ENCODE measurements around the gene RGL4.

The RGL4 gene

DNA sequence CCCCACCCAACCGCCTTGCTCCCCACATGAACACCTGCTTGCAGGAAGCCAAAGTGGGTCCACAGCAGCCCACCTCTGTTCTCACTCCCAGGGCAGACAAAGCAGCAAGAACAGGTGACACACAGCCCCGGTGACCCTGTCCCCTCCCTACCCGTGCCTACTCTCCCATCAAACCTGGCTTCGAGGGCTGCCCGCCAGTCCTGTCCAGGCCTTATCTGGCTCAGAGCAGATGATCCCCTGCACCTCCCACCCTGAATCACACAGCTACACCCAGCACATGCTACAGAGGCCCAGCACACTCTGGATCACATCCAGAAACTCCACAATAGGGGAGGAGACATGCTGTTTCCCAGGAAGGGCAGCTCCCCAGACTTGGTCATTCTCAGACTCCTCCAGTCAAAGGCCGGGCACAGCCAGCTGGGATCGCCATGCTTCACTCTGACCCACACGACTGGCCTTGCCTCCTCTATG is 6.2 kb upstream of the RGL4 start:
- no peak overlapping the region for H3K4me3 ChIP-seq (ENCODE audit: low read depth, low read length)
- TF ChIP-seq, protein P1, sequence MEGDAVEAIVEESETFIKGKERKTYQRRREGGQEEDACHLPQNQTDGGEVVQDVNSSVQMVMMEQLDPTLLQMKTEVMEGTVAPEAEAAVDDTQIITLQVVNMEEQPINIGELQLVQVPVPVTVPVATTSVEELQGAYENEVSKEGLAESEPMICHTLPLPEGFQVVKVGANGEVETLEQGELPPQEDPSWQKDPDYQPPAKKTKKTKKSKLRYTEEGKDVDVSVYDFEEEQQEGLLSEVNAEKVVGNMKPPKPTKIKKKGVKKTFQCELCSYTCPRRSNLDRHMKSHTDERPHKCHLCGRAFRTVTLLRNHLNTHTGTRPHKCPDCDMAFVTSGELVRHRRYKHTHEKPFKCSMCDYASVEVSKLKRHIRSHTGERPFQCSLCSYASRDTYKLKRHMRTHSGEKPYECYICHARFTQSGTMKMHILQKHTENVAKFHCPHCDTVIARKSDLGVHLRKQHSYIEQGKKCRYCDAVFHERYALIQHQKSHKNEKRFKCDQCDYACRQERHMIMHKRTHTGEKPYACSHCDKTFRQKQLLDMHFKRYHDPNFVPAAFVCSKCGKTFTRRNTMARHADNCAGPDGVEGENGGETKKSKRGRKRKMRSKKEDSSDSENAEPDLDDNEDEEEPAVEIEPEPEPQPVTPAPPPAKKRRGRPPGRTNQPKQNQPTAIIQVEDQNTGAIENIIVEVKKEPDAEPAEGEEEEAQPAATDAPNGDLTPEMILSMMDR (IDR thresholded peaks at IDR 0.05; ENCODE audit: borderline replicate concordance, insufficient read depth, low read depth, low read length) = no peak

DNA sequence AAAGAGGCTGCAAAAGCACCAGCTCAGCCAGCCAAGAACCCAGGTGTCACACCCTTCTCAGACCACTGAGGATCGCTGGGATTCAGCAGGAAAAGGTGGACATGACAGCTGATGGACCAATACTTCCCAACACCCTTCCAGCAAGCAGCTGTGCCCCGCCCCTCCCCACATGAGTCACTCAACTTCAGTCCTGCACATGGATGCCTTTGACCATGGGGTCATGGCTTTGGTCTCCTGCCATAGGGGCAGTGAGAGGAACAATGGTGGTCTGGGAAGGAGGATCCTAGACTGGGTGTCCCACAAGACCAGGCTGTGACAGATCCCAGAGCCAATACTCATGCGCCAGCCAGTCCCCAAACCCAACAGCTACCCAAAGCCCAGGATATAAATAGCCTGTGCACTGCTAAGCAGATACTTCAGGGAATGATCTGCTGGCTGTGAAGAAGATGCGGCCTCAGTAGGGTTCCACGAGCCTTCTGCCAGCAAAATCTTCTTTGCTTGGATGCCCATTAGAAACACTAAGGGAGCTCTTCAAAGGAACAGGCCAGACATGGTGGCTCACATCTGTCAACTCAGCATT is 5.5 kb upstream of the RGL4 start:
- H3K4me3 ChIP-seq (ENCODE audit: low read depth, low read length) = no peak overlapping the region
- TF ChIP-seq, protein P1 (IDR thresholded peaks at IDR 0.05; ENCODE audit: borderline replicate concordance, insufficient read depth, low read depth, low read length) = no peak

DNA sequence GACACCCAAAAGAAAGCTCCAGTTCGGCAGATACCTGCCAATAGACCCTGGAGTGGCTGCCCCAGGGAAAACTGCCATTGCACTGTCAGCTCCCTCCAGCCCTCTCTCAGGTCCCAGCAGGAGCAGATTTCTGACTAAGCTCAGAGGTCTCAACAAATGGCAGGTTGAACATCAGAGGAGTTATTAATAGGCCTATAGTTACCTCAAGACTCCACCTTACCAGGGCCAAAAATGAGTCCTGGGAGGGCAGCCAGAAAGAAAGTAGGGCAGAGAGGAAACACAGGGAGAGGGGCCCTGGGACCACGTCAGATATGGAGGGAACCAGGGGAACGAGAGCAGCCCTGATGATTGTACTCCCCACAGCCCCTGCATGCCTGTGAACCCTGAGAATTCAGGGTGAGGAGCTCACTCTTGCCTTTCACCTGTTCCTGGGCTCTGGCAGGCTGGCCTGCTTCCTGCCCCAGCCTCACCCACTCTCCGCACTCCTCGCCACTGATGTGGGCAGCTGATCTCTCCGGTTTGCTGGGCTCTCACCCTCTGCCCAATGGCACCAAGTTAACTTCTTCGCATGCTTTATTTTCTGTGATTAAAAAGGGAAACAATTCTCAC is 4.3 kb upstream of the RGL4 start:
- TF ChIP-seq, protein P1 (IDR thresholded peaks at IDR 0.05; ENCODE audit: borderline replicate concordance, insufficient read depth, low read depth, low read length) = no peak

DNA sequence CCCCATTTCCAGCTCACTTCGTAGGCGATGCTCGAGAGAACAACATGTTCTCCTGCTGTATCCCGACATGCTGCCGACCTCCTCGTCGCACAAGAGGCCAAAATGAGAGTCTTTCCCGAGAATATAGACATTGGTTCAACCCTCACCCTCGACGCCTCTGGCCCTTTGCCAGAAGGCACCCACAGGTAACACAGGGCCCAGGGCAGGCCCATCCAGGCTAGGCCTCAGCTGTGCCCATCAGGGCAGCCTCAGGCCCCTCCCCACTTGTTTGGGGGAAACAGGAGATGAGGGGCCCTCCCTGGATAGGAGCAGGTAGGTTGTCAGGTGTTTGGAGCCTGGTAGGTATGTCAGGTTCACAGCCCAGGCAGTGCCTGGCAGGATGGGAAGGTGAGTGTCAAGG is 2.7 kb upstream of the RGL4 start:
- TF ChIP-seq, protein P1 (IDR thresholded peaks at IDR 0.05; ENCODE audit: borderline replicate concordance, insufficient read depth, low read depth, low read length) = no peak
- H3K4me3 ChIP-seq (ENCODE audit: low read depth, low read length) = no peak overlapping the region

More for the DNA sequence above, 4.3 kb upstream of the RGL4 start:
- H3K4me3 ChIP-seq (ENCODE audit: low read depth, low read length) = no peak overlapping the region

DNA sequence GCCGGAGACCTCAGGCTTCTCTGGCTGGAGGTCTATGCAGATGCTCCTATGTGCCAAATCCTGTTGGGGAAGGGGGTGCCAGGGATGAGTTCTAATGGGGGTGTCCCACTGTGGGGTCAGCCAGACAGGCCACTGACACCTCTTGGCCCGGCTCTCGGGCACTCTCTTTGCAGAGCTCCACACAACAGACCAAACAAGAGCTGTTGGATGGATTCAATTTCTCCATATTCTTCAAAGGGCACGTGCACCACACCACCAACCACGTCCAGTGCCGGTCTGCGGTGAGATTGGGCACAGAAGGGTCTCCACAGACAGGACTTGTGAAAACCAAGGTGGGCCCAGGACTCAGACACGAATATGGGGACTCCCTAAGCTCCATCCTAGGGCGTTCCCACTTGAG is 2.2 kb upstream of the RGL4 start:
- no peak overlapping the region for H3K4me3 ChIP-seq (ENCODE audit: low read depth, low read length)
- TF ChIP-seq, protein P1 (IDR thresholded peaks at IDR 0.05; ENCODE audit: borderline replicate concordance, insufficient read depth, low read depth, low read length) = no peak

DNA sequence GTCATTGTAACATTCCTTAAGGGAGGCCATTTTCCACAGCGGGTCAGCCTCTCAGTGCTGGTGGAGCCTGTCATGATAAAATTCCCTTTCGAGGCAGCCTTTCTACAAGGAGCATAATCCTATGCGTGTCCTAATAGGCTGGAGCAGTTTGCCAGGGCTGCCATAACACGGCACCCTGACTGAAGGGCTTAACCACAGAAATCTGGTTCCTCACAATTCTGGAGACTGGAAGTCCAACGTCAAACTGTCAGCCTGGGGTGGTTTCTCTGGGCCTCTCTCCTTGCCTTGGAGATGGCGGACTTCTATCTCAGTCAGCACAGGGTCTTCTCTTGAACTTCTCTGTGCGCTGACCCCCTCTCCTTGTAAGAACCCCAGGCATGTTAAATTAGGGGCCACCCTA is 1.4 kb upstream of the RGL4 start:
- TF ChIP-seq, protein P1 (IDR thresholded peaks at IDR 0.05; ENCODE audit: borderline replicate concordance, insufficient read depth, low read depth, low read length) = no peak

More for the DNA sequence above, 1.4 kb upstream of the RGL4 start:
- no peak overlapping the region for H3K4me3 ChIP-seq (ENCODE audit: low read depth, low read length)
